Stimulated activated memory B cell treated with anti-CD40 and anti-IgM and Interleukin-4, amounts not matched to agents 10 μg/mL and 1 μg/mL and 100 μg/mL, for 72 hours (primary cell): ENCODE results near the gene ANKRD66.

Source experiments
- ATAC-seq: fragments of 150-1000 bp; cut with Tn5 transposase; 2 replicates; pipeline ENCODE4 v1.10.0; 2021
- H3K27ac Mint-ChIP-seq: one replicate; pipeline ENCODE4 v1.8.0; 2022; ENCODE audit warnings: mild to moderate bottlenecking, mixed read lengths
- H3K27me3 Mint-ChIP-seq: one replicate; pipeline ENCODE4 v1.8.0; 2022; ENCODE audit warnings: mixed read lengths
- H3K36me3 Mint-ChIP-seq: one replicate; pipeline ENCODE4 v1.8.0; 2022; ENCODE audit warnings: mixed read lengths
- H3K4me1 Mint-ChIP-seq: one replicate; pipeline ENCODE4 v1.8.0; 2022; ENCODE audit warnings: mixed read lengths
- H3K4me3 Mint-ChIP-seq: one replicate; pipeline ENCODE4 v1.8.0; 2022; ENCODE audit warnings: mild to moderate bottlenecking, moderate library complexity, mixed read lengths
- H3K9me3 Mint-ChIP-seq: one replicate; pipeline ENCODE4 v1.8.0; 2022; ENCODE audit warnings: mixed read lengths

ANKRD66 gene

GRCh38 chr6:46746696-46747095 lies at the start of gene ANKRD66:
Gene ANKRD66, plus strand, starts transcription at chr6:46746933. Its CDS starts 5,016 bp downstream, at chr6:46751949.
- Mint-ChIP-seq H3K9me3 (peaks cover 4% of the 10 kb centered on the region), H3K4me1 (no peaks in the 10 kb centered on the region), H3K4me3 (no peak within 1 kb of the TSS), H3K27me3 (peaks cover 9% of the 10 kb centered on the region), H3K27ac (no peak within 1 kb of the TSS), H3K36me3 (no peaks in the 10 kb centered on the region)
- ATAC-seq = no peak

- peaks cover 33% of the 10 kb centered on the region for H3K27me3 Mint-ChIP-seq
- no peaks in the 10 kb centered on the region for H3K4me1 Mint-ChIP-seq
- ATAC-seq = no peak
- no peaks in the 10 kb centered on the region for H3K9me3 Mint-ChIP-seq
- H3K27ac Mint-ChIP-seq = no peak overlapping the region
- H3K36me3 Mint-ChIP-seq = no peaks in the 10 kb centered on the region
- no peak overlapping the region for H3K4me3 Mint-ChIP-seq
Measured at GRCh38 chr6:46699970-46700369, 46.8 kb upstream of the ANKRD66 start.

GRCh38 chr6:46704562-46704961 lies 42.2 kb upstream of the ANKRD66 start:
- H3K27ac Mint-ChIP-seq = no peak overlapping the region
- no peaks in the 10 kb centered on the region for H3K36me3 Mint-ChIP-seq
- H3K9me3 Mint-ChIP-seq = no peaks in the 10 kb centered on the region
- H3K27me3 Mint-ChIP-seq = peaks cover 25% of the 10 kb centered on the region
- H3K4me3 Mint-ChIP-seq = no peak overlapping the region
- no peak for ATAC-seq
- H3K4me1 Mint-ChIP-seq = no peaks in the 10 kb centered on the region

- Mint-ChIP-seq H3K36me3 (no peaks in the 10 kb centered on the region), H3K27me3 (peaks cover 25% of the 10 kb centered on the region), H3K9me3 (no peaks in the 10 kb centered on the region), H3K27ac (no peak overlapping the region), H3K4me3 (no peak overlapping the region), H3K4me1 (no peaks in the 10 kb centered on the region)
- no peak for ATAC-seq
Measured at GRCh38 chr6:46706464-46706863, 40.3 kb upstream of the ANKRD66 start.

GRCh38 chr6:46711491-46711890 lies 35.2 kb upstream of the ANKRD66 start:
- Mint-ChIP-seq H3K27ac (no peak overlapping the region), H3K9me3 (no peaks in the 10 kb centered on the region), H3K27me3 (peaks cover 2% of the 10 kb centered on the region), H3K4me3 (no peak overlapping the region), H3K36me3 (no peaks in the 10 kb centered on the region), H3K4me1 (no peaks in the 10 kb centered on the region)
- no peak for ATAC-seq

- no peaks in the 10 kb centered on the region for H3K4me1 Mint-ChIP-seq
- peaks cover 24% of the 10 kb centered on the region for H3K27me3 Mint-ChIP-seq
- no peaks in the 10 kb centered on the region for H3K36me3 Mint-ChIP-seq
- H3K4me3 Mint-ChIP-seq = no peak overlapping the region
- no peak for ATAC-seq
- H3K27ac Mint-ChIP-seq = no peak overlapping the region
- H3K9me3 Mint-ChIP-seq = no peaks in the 10 kb centered on the region
Measured at GRCh38 chr6:46715141-46715540, 31.6 kb upstream of the ANKRD66 start.

- no peaks in the 10 kb centered on the region for H3K9me3 Mint-ChIP-seq
- no peak overlapping the region for H3K4me3 Mint-ChIP-seq
- no peak overlapping the region for H3K27ac Mint-ChIP-seq
- H3K36me3 Mint-ChIP-seq = no peaks in the 10 kb centered on the region
- peaks cover 32% of the 10 kb centered on the region for H3K27me3 Mint-ChIP-seq
- H3K4me1 Mint-ChIP-seq = no peaks in the 10 kb centered on the region
- ATAC-seq = peak; percentile 39
Measured at GRCh38 chr6:46719099-46719498, 27.6 kb upstream of the ANKRD66 start.

- Mint-ChIP-seq H3K27ac (no peak overlapping the region), H3K27me3 (peaks cover 36% of the 10 kb centered on the region), H3K4me1 (no peaks in the 10 kb centered on the region), H3K4me3 (no peak overlapping the region), H3K9me3 (no peaks in the 10 kb centered on the region), H3K36me3 (no peaks in the 10 kb centered on the region)
- no peak for ATAC-seq
Measured at GRCh38 chr6:46720401-46720800, 26.3 kb upstream of the ANKRD66 start.

GRCh38 chr6:46729787-46730326 lies 16.9 kb upstream of the ANKRD66 start:
- Mint-ChIP-seq H3K4me1 (peaks cover 10% of the 10 kb centered on the region), H3K27me3 (peaks cover 49% of the 10 kb centered on the region), H3K36me3 (no peaks in the 10 kb centered on the region), H3K9me3 (no peaks in the 10 kb centered on the region), H3K4me3 (no peak overlapping the region), H3K27ac (no peak overlapping the region)
- no peak for ATAC-seq

GRCh38 chr6:46730921-46731461 lies 15.7 kb upstream of the ANKRD66 start:
- Mint-ChIP-seq H3K27me3 (peaks cover 51% of the 10 kb centered on the region), H3K36me3 (no peaks in the 10 kb centered on the region), H3K9me3 (no peaks in the 10 kb centered on the region), H3K4me1 (peaks cover 10% of the 10 kb centered on the region), H3K4me3 (no peak overlapping the region), H3K27ac (no peak overlapping the region)
- no peak for ATAC-seq

GRCh38 chr6:46733341-46733801 lies 13.4 kb upstream of the ANKRD66 start:
- H3K4me1 Mint-ChIP-seq = peaks cover 10% of the 10 kb centered on the region
- ATAC-seq = no peak

GRCh38 chr6:46734867-46735719 lies 11.6 kb upstream of the ANKRD66 start, which contains the start of gene PLA2G7:
Gene PLA2G7, minus strand, starts transcription at chr6:46735375. Its CDS starts 12,484 bp downstream, at chr6:46722891.
- no peaks in the 10 kb centered on the region for H3K36me3 Mint-ChIP-seq
- no peaks in the 10 kb centered on the region for H3K9me3 Mint-ChIP-seq
- H3K27ac Mint-ChIP-seq = no peak within 1 kb of the TSS
- H3K4me3 Mint-ChIP-seq = peak within 1 kb of the TSS; percentile 66
- ATAC-seq = peak; percentile 38
- H3K4me1 Mint-ChIP-seq = peaks cover 10% of the 10 kb centered on the region
- peaks cover 53% of the 10 kb centered on the region for H3K27me3 Mint-ChIP-seq

More at GRCh38 chr6:46733341-46733801, 13.4 kb upstream of the ANKRD66 start:
- Mint-ChIP-seq H3K27ac (no peak overlapping the region), H3K27me3 (peaks cover 53% of the 10 kb centered on the region), H3K4me3 (no peak overlapping the region), H3K9me3 (no peaks in the 10 kb centered on the region), H3K36me3 (no peaks in the 10 kb centered on the region)

GRCh38 chr6:46735720-46736031 lies 11.1 kb upstream of the ANKRD66 start:
- H3K4me1 Mint-ChIP-seq = peaks cover 10% of the 10 kb centered on the region
- H3K27ac Mint-ChIP-seq = no peak overlapping the region
- peaks cover 53% of the 10 kb centered on the region for H3K27me3 Mint-ChIP-seq
- peak overlapping the region; percentile 0 for H3K4me3 Mint-ChIP-seq
- ATAC-seq = no peak
- no peaks in the 10 kb centered on the region for H3K9me3 Mint-ChIP-seq
- no peaks in the 10 kb centered on the region for H3K36me3 Mint-ChIP-seq

- Mint-ChIP-seq H3K9me3 (no peaks in the 10 kb centered on the region), H3K27ac (no peak overlapping the region), H3K36me3 (no peaks in the 10 kb centered on the region), H3K27me3 (peaks cover 48% of the 10 kb centered on the region), H3K4me3 (no peak overlapping the region), H3K4me1 (peaks cover 10% of the 10 kb centered on the region)
- ATAC-seq = no peak
Measured at GRCh38 chr6:46736906-46737305, 9.8 kb upstream of the ANKRD66 start.

GRCh38 chr6:46741482-46741881 lies 5.3 kb upstream of the ANKRD66 start:
- Mint-ChIP-seq H3K4me1 (no peaks in the 10 kb centered on the region), H3K36me3 (no peaks in the 10 kb centered on the region), H3K9me3 (peaks cover 4% of the 10 kb centered on the region), H3K27me3 (peaks cover 26% of the 10 kb centered on the region), H3K27ac (no peak overlapping the region), H3K4me3 (no peak overlapping the region)
- no peak for ATAC-seq

GRCh38 chr6:46741910-46742309 lies 4.8 kb upstream of the ANKRD66 start:
- Mint-ChIP-seq H3K4me1 (no peaks in the 10 kb centered on the region), H3K27ac (no peak overlapping the region), H3K36me3 (no peaks in the 10 kb centered on the region), H3K9me3 (peaks cover 4% of the 10 kb centered on the region), H3K27me3 (peaks cover 24% of the 10 kb centered on the region), H3K4me3 (no peak overlapping the region)
- ATAC-seq = no peak
